Astrocyte of the cerebellum (primary cell): ENCODE measurements around the gene KRT13.

Source experiments
- DNase-seq: peaks from one replicate; pipeline ENCODE4 v3.0.0-alpha.2; 2011; ENCODE audit warnings: low read depth
- H3K4me3 ChIP-seq: 2 replicates; pipeline ENCODE4 v1.5.1; 2011; ENCODE audit warnings: mild to moderate bottlenecking, low read depth, low read length, moderate library complexity
- in situ Hi-C: cut with HindIII; loops from 2 replicates; pipeline ENCODE4 v1.10.0; 2017; ENCODE audit warnings: low sequenced_read_pairs
- TF ChIP-seq, protein P1 (sequence below): IDR thresholded peaks from 2 replicates; pipeline ENCODE4 v1.5.1; 2012; ENCODE audit warnings: low read length, low read depth, moderate library complexity, mild to moderate bottlenecking; ENCODE audit errors: missing control alignments

KRT13 gene

DNA sequence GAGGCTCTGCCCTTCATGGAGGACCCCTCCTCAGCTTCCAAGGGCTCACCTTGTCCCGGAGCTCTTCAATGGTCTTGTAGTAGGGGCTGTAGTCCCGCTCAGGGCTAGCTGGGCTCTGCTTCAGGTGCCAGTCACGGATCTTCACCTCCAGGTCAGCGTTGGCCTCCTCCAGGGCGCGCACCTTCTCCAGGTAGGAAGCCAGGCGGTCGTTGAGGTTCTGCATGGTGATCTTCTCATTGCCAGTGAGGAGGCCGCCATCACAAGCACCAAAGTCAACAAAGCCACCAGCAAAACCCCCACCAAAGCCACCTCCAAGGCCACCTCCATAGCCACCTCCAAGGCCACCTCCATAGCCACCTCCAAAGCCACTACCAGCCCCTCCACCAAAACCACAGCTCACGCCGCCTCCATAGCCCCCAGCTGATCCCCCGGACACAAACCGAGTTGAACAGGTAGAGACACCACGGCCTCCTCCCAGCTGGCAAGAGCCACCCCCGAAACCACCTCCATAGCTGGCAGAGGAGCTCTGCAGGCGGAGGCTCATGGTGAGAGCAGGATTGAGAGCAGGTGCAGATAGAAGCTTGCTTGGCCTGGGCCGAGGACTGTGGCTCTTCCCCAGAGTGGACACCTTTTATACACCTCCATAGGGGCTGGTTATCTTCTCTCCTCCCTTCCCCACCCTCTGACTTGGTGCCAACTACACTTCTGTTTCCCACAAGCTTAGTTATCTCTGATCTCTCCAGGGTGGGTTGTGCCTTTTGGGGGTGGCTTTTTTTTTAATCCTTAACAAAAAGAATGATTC is at the start of gene KRT13:
KRT13 (minus strand) TSS at position 606 of the 802 bp plus-strand sequence; CDS start at position 544, 62 bp downstream.
- no peak for DNase-seq
- H3K4me3 ChIP-seq = no peak within 1 kb of the TSS
- TF ChIP-seq, protein P1, sequence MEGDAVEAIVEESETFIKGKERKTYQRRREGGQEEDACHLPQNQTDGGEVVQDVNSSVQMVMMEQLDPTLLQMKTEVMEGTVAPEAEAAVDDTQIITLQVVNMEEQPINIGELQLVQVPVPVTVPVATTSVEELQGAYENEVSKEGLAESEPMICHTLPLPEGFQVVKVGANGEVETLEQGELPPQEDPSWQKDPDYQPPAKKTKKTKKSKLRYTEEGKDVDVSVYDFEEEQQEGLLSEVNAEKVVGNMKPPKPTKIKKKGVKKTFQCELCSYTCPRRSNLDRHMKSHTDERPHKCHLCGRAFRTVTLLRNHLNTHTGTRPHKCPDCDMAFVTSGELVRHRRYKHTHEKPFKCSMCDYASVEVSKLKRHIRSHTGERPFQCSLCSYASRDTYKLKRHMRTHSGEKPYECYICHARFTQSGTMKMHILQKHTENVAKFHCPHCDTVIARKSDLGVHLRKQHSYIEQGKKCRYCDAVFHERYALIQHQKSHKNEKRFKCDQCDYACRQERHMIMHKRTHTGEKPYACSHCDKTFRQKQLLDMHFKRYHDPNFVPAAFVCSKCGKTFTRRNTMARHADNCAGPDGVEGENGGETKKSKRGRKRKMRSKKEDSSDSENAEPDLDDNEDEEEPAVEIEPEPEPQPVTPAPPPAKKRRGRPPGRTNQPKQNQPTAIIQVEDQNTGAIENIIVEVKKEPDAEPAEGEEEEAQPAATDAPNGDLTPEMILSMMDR = no peak
- in situ Hi-C loops = loop anchor here (5.0 kb wide), 1 partner anchor 53 kb away; no protein-coding TSS in a partner anchor

DNA sequence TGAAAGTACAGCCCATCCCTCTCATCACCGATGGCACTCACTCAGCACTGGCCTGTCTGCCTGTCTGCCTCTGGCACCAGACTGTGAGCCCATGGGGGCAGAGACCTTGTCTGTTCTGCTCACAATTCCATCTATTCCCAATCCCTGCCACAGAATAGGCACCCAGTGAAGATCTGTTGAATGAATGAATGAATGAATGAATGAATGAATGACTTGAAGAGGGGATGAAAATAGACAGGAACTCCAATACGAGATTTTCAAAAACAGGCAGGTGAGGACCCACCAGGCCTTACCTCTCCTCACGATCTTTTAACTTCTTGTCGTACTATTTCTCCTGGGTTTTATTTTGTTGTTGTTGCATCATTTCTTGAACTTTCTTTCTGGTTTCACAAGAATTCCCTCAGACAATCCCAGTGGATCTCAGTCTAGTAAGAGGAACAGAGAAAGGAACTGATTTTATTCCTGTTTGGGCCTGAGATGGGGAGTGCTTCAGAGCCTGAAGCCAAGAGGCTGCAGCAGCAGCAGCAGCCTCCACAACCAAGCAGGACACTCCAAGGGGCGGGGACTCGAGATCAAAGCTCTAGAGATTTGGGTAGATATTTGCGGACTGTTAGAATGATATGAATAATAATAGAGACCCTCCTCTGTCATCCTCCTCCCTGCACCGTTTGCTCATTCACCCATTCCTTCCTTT is 48.7 kb upstream of the KRT13 start:
- in situ Hi-C loops = loop anchor here (5.0 to 10.0 kb wide), 2 partner anchors 83 to 209 kb away; no protein-coding TSS in a partner anchor
- no peak for DNase-seq
- TF ChIP-seq, protein P1 = no peak
- no peak overlapping the region for H3K4me3 ChIP-seq

DNA sequence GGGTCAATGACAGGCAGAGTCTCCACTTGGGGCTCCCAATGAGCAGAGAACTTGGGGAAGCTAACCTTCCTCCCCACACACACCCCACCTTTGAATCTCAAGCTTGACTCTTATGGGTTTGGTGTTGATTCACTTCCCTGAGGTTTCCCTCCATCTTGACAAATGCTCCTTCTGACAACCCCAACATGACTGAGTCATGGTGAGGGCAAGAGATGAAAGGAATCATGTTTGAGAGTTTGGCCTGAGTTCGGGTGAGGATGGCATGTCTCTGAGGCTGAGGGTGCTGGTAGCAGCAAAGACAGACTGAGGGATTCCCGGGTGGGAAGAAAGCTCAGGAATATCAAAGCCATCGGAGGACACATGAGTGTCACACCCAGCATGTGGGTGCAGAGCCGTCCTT is 47.8 kb upstream of the KRT13 start:
- DNase-seq = no peak
- in situ Hi-C loops = loop anchor here (5.0 to 10.0 kb wide), 2 partner anchors 84 to 208 kb away; no protein-coding TSS in a partner anchor
- TF ChIP-seq, protein P1 = no peak
- no peak overlapping the region for H3K4me3 ChIP-seq

DNA sequence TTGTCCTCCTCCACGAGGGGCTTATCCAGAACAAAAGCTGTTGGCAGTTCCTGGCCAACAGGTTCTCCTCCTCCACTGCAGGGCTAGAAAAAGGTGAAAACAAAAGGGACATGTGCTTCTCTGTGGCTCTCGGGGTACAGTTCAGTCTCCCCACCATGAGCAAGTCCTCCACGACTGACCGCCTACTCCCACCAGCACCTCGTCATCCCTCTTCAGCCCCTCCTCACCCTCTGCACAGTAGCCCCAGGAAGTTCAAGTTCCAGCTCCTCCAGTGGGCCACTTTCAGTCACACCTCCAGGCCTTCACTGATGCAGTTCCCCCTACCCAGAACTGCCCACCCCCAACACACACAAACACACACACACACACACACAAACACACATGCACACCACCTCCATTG is 47.0 kb upstream of the KRT13 start:
- no peak for DNase-seq
- in situ Hi-C loops = loop anchor here (5.0 to 10.0 kb wide), 2 partner anchors 85 to 208 kb away; no protein-coding TSS in a partner anchor
- no peak overlapping the region for H3K4me3 ChIP-seq
- TF ChIP-seq, protein P1 = no peak

DNA sequence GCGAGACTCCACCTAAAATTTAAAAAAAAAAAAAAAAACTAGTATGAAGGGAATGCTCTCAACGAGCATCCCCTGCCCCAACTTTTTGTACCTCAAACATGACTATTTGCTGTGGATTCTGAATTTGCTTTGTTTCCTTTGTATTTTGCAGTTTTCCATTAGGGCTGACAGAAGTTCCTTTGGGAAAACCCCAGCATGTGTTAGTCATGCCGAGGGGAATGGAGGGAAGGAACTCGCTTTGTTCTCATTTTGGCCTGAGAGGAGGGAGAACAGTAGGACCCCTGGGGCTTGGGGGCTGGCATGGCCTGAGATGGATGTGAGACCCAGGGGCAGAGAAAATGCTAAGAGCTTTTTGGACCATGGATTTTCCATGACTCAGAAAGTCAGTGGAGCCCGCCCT is 46.0 kb upstream of the KRT13 start:
- in situ Hi-C loops = loop anchor here (5.0 to 10.0 kb wide), 2 partner anchors 86 to 207 kb away; no protein-coding TSS in a partner anchor
- DNase-seq = no peak
- TF ChIP-seq, protein P1 = no peak
- H3K4me3 ChIP-seq = no peak overlapping the region

DNA sequence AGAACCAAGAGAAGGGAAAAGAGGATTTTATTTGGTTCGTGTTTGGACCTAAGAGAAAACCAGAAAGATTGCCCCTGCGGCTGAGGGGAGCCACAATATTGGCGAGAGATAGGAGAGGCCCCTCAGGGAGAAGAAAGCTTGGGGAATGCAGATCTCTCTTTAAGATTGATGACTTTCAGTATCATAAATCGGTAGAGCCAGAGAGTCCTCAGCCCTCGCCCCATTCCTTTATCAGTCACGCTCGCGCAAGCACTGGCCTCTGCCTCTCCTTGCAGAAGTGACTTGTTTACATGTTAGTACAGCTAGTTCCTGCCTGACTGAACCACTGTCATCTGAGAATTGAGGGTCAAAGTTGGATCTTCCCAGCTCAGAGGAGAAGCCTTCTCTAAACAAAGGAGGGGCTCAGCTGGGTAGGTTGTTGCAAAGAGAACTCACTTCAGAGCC is 44.2 kb upstream of the KRT13 start:
- DNase-seq = no peak
- in situ Hi-C loops = loop anchor here (5.0 to 10.0 kb wide), 2 partner anchors 88 to 205 kb away; no protein-coding TSS in a partner anchor
- TF ChIP-seq, protein P1 = no peak
- no peak overlapping the region for H3K4me3 ChIP-seq
